Measurements from ENCODE around the gene SPTBN1. TPM values are rescaled to one million over a fixed set of nuclear protein-coding genes. Genes with fewer than 3 reads are reported as not detected.

SPTBN1 gene
- total and polyA plus RNA-seq, 2 of the 13 experiments (the other 11 are each of a cell fraction or from before 2014, with no cell fraction given), result 123 to 299 TPM

GRCh38 chr2:54657664-54658083 is 201.5 kb downstream of the SPTBN1 start (continued):
- peak; percentile 85 for TF ChIP-seq CTCF (CRISPR knock-in tag; IDR thresholded peaks at IDR 0.05)
- 0 out of 2 replicates have a peak, but pooled peaks have one; percentile 22 for TF ChIP-seq ZNF792 (CRISPR knock-in tag; IDR thresholded peaks at IDR 0.05)
- TF ChIP-seq RAD21 (CRISPR knock-in tag; IDR thresholded peaks at IDR 0.05), result peak; percentile 57
- TF ChIP-seq NFE2L1 (CRISPR knock-in tag; IDR thresholded peaks at IDR 0.05; ENCODE audit: borderline replicate concordance), result no peak
- TF ChIP-seq ZNF672 (CRISPR knock-in tag; IDR thresholded peaks at IDR 0.05), result no peak
- TF ChIP-seq ZNF275 (CRISPR knock-in tag; IDR thresholded peaks at IDR 0.05; ENCODE audit: borderline replicate concordance), result no peak
- peak; percentile 80 for TF ChIP-seq ZNF781 (CRISPR knock-in tag; IDR thresholded peaks at IDR 0.05; ENCODE audit: borderline replicate concordance, not compliant biosample characterization)
- TF ChIP-seq ZFP91 (CRISPR knock-in tag; IDR thresholded peaks at IDR 0.05; ENCODE audit: borderline replicate concordance), result peak; percentile 22; the same call in 1 of the 2 replicates
- TF ChIP-seq ZBTB38 (CRISPR knock-in tag; IDR thresholded peaks at IDR 0.05), result peak; percentile 50; the same call in 1 of the 2 replicates
- no peak for TF ChIP-seq RCOR2 (CRISPR knock-in tag; IDR thresholded peaks at IDR 0.05)
- no peak for TF ChIP-seq ZNF646 (CRISPR knock-in tag; IDR thresholded peaks at IDR 0.05)
- TF ChIP-seq KMT2B (CRISPR knock-in tag; IDR thresholded peaks at IDR 0.05), result 0 out of 2 replicates have a peak, but pooled peaks have one; percentile 48
- TF ChIP-seq SMC3 (IDR thresholded peaks at IDR 0.05; ENCODE audit: low read length), result peak; percentile 67
- TF ChIP-seq HCFC1 (IDR thresholded peaks at IDR 0.05; ENCODE audit: low read depth, low read length), result no peak
